Neural cell (in vitro differentiated cells): Measurements from ENCODE around the gene LEP.
"Not testable (repeated sequence)": the region's sequence is repeated elsewhere in the genome, so short reads cannot be mapped to it uniquely, and the experiment has no call there.

ENCODE experiments used
- MXI1 ChIP-seq: fragments of 450-650 bp; conservative IDR thresholded peaks from 2 replicates; pipeline ENCODE4 v1.6.1; 2014; ENCODE audit warnings: antibody characterized with exemption, mild to moderate bottlenecking; ENCODE audit not compliant: poor library complexity, severe bottlenecking
- POLR2AphosphoS5 ChIP-seq: IDR thresholded peaks from 2 replicates; pipeline ENCODE4 v1.6.1; 2012
- TF ChIP-seq, protein P1 (sequence below): fragments of 450-650 bp; IDR thresholded peaks from 2 replicates; pipeline ENCODE4 v1.5.1; 2014; ENCODE audit warnings: antibody characterized with exemption, mild to moderate bottlenecking, moderate library complexity; ENCODE audit not compliant: poor library complexity, severe bottlenecking

GRCh38 chr7:128298004-128298403, 56.9 kb downstream of the LEP start:
- TF ChIP-seq, protein P1, sequence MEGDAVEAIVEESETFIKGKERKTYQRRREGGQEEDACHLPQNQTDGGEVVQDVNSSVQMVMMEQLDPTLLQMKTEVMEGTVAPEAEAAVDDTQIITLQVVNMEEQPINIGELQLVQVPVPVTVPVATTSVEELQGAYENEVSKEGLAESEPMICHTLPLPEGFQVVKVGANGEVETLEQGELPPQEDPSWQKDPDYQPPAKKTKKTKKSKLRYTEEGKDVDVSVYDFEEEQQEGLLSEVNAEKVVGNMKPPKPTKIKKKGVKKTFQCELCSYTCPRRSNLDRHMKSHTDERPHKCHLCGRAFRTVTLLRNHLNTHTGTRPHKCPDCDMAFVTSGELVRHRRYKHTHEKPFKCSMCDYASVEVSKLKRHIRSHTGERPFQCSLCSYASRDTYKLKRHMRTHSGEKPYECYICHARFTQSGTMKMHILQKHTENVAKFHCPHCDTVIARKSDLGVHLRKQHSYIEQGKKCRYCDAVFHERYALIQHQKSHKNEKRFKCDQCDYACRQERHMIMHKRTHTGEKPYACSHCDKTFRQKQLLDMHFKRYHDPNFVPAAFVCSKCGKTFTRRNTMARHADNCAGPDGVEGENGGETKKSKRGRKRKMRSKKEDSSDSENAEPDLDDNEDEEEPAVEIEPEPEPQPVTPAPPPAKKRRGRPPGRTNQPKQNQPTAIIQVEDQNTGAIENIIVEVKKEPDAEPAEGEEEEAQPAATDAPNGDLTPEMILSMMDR: not testable (repeated sequence)
- not testable (repeated sequence) for TF ChIP-seq MXI1, POLR2AphosphoS5
